ENCODE measurements around the gene COL26A1. TPM values are rescaled to one million over a fixed set of nuclear protein-coding genes. Genes with fewer than 3 reads are reported as not detected.

Gene COL26A1
- total RNA-seq, 1 donor from 2014 or later: 66.2 TPM

- Mint-ChIP-seq H3K9me3 (ENCODE audit: unreplicated experiment) (peaks cover 4% of the 10 kb centered on the region), H3K36me3 (ENCODE audit: unreplicated experiment) (no peaks in the 10 kb centered on the region), H3K4me3 (ENCODE audit: unreplicated experiment) (no peak overlapping the region), H3K27me3 (ENCODE audit: unreplicated experiment) (peaks cover 4% of the 10 kb centered on the region), H3K4me1 (ENCODE audit: low read depth, unreplicated experiment) (no peaks in the 10 kb centered on the region), H3K27ac (ENCODE audit: unreplicated experiment) (no peak overlapping the region)
- TF ChIP-seq CTCF (IDR thresholded peaks at IDR 0.05; ENCODE audit: partially characterized antibody, unreplicated experiment): no peak
- no peak for DNase-seq
Observed at GRCh38 chr7:101545441-101546190, 182.9 kb downstream of the COL26A1 start.

GRCh38 chr7:101546308-101546936, 183.7 kb downstream of the COL26A1 start:
- TF ChIP-seq CTCF (IDR thresholded peaks at IDR 0.05; ENCODE audit: partially characterized antibody, unreplicated experiment): no peak
- no peak for DNase-seq
- Mint-ChIP-seq H3K36me3 (ENCODE audit: unreplicated experiment) (no peaks in the 10 kb centered on the region), H3K27me3 (ENCODE audit: unreplicated experiment) (peaks cover 4% of the 10 kb centered on the region), H3K4me1 (ENCODE audit: low read depth, unreplicated experiment) (no peaks in the 10 kb centered on the region), H3K4me3 (ENCODE audit: unreplicated experiment) (no peak overlapping the region), H3K9me3 (ENCODE audit: unreplicated experiment) (peaks cover 6% of the 10 kb centered on the region), H3K27ac (ENCODE audit: unreplicated experiment) (no peak overlapping the region)

- TF ChIP-seq CTCF (IDR thresholded peaks at IDR 0.05; ENCODE audit: partially characterized antibody, unreplicated experiment): no peak
- peak; percentile 16 for DNase-seq
- Mint-ChIP-seq H3K36me3 (ENCODE audit: unreplicated experiment) (no peaks in the 10 kb centered on the region), H3K9me3 (ENCODE audit: unreplicated experiment) (peaks cover 7% of the 10 kb centered on the region), H3K27ac (ENCODE audit: unreplicated experiment) (no peak overlapping the region), H3K27me3 (ENCODE audit: unreplicated experiment) (peaks cover 6% of the 10 kb centered on the region), H3K4me3 (ENCODE audit: unreplicated experiment) (no peak overlapping the region), H3K4me1 (ENCODE audit: low read depth, unreplicated experiment) (no peaks in the 10 kb centered on the region)
Observed at GRCh38 chr7:101547022-101547915, 184.6 kb downstream of the COL26A1 start.

GRCh38 chr7:101547916-101548661, 185.4 kb downstream of the COL26A1 start:
- H3K9me3 Mint-ChIP-seq (ENCODE audit: unreplicated experiment): peaks cover 7% of the 10 kb centered on the region
- H3K27ac Mint-ChIP-seq (ENCODE audit: unreplicated experiment): no peak overlapping the region
- TF ChIP-seq CTCF (IDR thresholded peaks at IDR 0.05; ENCODE audit: partially characterized antibody, unreplicated experiment): no peak
- H3K4me3 Mint-ChIP-seq (ENCODE audit: unreplicated experiment): no peak overlapping the region
- peak; percentile 10 for DNase-seq
- H3K4me1 Mint-ChIP-seq (ENCODE audit: low read depth, unreplicated experiment): no peaks in the 10 kb centered on the region
- H3K27me3 Mint-ChIP-seq (ENCODE audit: unreplicated experiment): peaks cover 6% of the 10 kb centered on the region
- no peaks in the 10 kb centered on the region for H3K36me3 Mint-ChIP-seq (ENCODE audit: unreplicated experiment)

Measured in glutamatergic neuron (in vitro differentiated cells).